GM23338 (cell line): ENCODE results near the gene NCS1.

Source experiments
- CTCF ChIP-seq, 2 experiments: fragments of 200-600 bp in 1 of 2; sonication (generic) in 1 of 2; conservative IDR thresholded peaks; 2 replicates each; pipeline versions ENCODE4 v1.5.1 to v1.6.1; 2016 to 2017; ENCODE audit warnings: antibody characterized with exemption in 2 of 2, low read depth in 2 of 2, mild to moderate bottlenecking in 2 of 2, moderate library complexity in 1 of 2
- EZH2 ChIP-seq: fragments of 200-600 bp; sonication (generic); IDR thresholded peaks from one replicate; pipeline ENCODE4 v1.8.0; 2017; ENCODE audit warnings: antibody characterized with exemption, mild to moderate bottlenecking, low read depth; ENCODE audit not compliant: unreplicated experiment
- JUNB ChIP-seq: IDR thresholded peaks from one replicate; pipeline ENCODE4 v1.6.1; 2016; ENCODE audit warnings: antibody characterized with exemption; ENCODE audit not compliant: unreplicated experiment
- POLR2AphosphoS5 ChIP-seq: IDR thresholded peaks from 2 replicates; pipeline ENCODE4 v1.6.1; 2016; ENCODE audit warnings: antibody characterized with exemption, low read depth
- REST ChIP-seq: IDR thresholded peaks from one replicate; pipeline ENCODE4 v1.6.1; 2018; ENCODE audit warnings: antibody characterized with exemption; ENCODE audit not compliant: unreplicated experiment

GRCh38 chr9:130159057-130159456 is 13.1 kb upstream of the NCS1 start:
- TF ChIP-seq CTCF (conservative IDR thresholded peaks at IDR 0.05; ENCODE audit: low read depth in 2 of 2) (no peak), POLR2AphosphoS5 (no peak), EZH2 (no peak), REST (no peak), JUNB (no peak)
